Peyer's patch (tissue), 4 donors: Measurements from ENCODE around the gene SUN2.

Source experiments
- CTCF ChIP-seq, 6 experiments: fragments of 450-650 bp in 4 of 6; fragments of 200-600 bp in 2 of 6; sonication (generic) in 1 of 6; IDR thresholded peaks; one replicate each; pipeline ENCODE4 v1.5.1; 2017 to 2019; ENCODE audit warnings: antibody characterized with exemption in 6 of 6, mild to moderate bottlenecking in 3 of 6, moderate library complexity in 1 of 6
- POLR2A ChIP-seq, 2 donors: fragments of 450-650 bp; IDR thresholded peaks; one replicate each; pipeline ENCODE4 v1.5.1; 2017; ENCODE audit warnings: antibody characterized with exemption in 2 of 2, mild to moderate bottlenecking in 2 of 2, moderate library complexity in 2 of 2

GRCh38 chr22:38735126-38735464 is 20.7 kb downstream of the SUN2 start:
- no peak for TF ChIP-seq CTCF (IDR thresholded peaks at IDR 0.05)
- TF ChIP-seq POLR2A (IDR thresholded peaks at IDR 0.05), result no peak
